ENCODE results near the gene RRAD.
"Not testable (repeated sequence)": the region's sequence is repeated elsewhere in the genome, so short reads cannot be mapped to it uniquely, and the experiment has no call there.

The RRAD gene
- 0.52 to 2.9 (median 2.7) reads per million in 3 donors for total RNA-seq

DNA sequence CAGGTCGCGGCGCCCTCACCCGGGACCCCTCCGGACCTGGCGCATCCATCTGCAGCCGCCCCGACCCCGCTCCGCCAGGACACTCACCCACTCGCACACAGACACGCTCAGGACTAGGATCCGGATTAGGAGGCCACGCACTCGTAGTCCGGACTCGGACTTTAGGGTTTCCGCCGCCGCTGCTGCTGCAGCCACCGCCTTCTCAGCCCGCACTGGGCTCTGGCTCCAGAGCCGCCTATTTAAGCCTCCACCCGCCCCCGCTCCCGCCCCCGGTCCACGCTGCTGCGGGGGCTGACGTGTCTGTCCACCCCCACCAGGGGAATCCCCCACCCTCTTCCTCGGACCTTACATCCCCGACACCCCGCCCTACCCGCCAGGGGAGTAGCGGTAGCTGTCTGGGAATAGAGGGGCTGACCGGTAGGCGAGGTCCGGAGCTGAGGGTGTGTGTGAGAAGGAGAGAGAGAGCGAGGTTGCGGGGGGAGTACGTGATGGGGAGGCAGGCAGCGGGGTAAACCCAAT, at the start of gene RRAD:
TSS of gene RRAD (minus strand) at position 214 of the 519 bp plus-strand sequence. CDS start 356 bp downstream, outside the sequence.
- Histone ChIP-seq H3K36me3 (ENCODE audit: control insufficient read depth, insufficient read depth, low read length) (no peaks in the 10 kb centered on the region), H3K27me3 (replicated peaks; ENCODE audit: control insufficient read depth, insufficient read depth, low read length, poor library complexity, severe bottlenecking) (peaks cover 12% of the 10 kb centered on the region), H3K4me3 (ENCODE audit: insufficient read depth, low read depth, low read length, poor library complexity, severe bottlenecking) (peak within 1 kb of the TSS; percentile 34), H3K27ac (ENCODE audit: insufficient read depth, low read length, poor library complexity, severe bottlenecking) (no peak within 1 kb of the TSS), H3K9me3 (ENCODE audit: control insufficient read depth, low read length) (no peaks in the 10 kb centered on the region), H3K4me1 (ENCODE audit: control insufficient read depth, insufficient read depth, low read length, poor library complexity, severe bottlenecking) (peaks cover 6% of the 10 kb centered on the region)
- DNase-seq, result no peak

DNA sequence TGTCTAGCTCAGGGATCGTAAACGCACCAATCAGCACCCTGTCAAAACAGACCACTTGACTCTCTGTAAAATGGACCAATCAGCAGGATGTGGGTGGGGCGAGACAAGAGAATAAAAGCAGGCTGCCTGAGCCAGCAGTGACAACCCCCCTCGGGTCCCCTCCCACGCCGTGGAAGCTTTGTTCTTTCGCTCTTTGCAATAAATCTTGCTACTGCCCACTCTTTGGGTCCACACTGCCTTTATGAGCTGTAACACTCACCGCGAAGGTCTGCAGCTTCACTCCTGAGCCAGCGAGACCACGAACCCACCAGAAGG, 49.6 kb upstream of the RRAD start:
- not testable (repeated sequence) for H3K4me1 ChIP-seq (ENCODE audit: control insufficient read depth, insufficient read depth, low read length, poor library complexity, severe bottlenecking); H3K27me3 ChIP-seq (replicated peaks; ENCODE audit: control insufficient read depth, insufficient read depth, low read length, poor library complexity, severe bottlenecking); H3K36me3 ChIP-seq (ENCODE audit: control insufficient read depth, insufficient read depth, low read length); H3K9me3 ChIP-seq (ENCODE audit: control insufficient read depth, low read length); H3K27ac ChIP-seq (ENCODE audit: insufficient read depth, low read length, poor library complexity, severe bottlenecking); H3K4me3 ChIP-seq (ENCODE audit: insufficient read depth, low read depth, low read length, poor library complexity, severe bottlenecking)
- peak; percentile 12 to 29 (median 22) for DNase-seq

- H3K36me3 ChIP-seq (ENCODE audit: control insufficient read depth, insufficient read depth, low read length); H3K9me3 ChIP-seq (ENCODE audit: control insufficient read depth, low read length); H3K27ac ChIP-seq (ENCODE audit: insufficient read depth, low read length, poor library complexity, severe bottlenecking); H3K27me3 ChIP-seq (replicated peaks; ENCODE audit: control insufficient read depth, insufficient read depth, low read length, poor library complexity, severe bottlenecking); DNase-seq; H3K4me3 ChIP-seq (ENCODE audit: insufficient read depth, low read depth, low read length, poor library complexity, severe bottlenecking); H3K4me1 ChIP-seq (ENCODE audit: control insufficient read depth, insufficient read depth, low read length, poor library complexity, severe bottlenecking): not testable (repeated sequence)
Observed at GRCh38 chr16:66974156-66974931, 49.0 kb upstream of the RRAD start.

DNA sequence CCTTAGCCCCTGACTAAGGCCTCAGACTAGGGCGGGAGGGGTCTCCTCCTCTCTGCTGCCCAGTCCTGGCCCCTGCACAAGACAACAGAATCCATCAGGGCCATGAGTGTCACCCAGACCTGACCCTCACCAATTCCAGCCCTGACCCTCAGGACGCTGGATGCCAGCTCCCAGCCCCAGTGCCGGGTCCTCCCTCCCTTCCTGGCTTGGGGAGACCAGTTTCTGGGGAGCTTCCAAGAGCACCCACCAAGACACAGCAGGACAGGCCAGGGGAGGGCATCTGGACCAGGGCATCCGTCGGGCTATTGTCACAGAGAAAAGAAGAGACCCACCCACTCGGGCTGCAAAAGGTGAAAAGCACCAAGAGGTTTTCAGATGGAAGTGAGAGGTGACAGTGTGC, 48.4 kb upstream of the RRAD start:
- Histone ChIP-seq H3K4me1 (ENCODE audit: control insufficient read depth, insufficient read depth, low read length, poor library complexity, severe bottlenecking) (no peaks in the 10 kb centered on the region), H3K36me3 (ENCODE audit: control insufficient read depth, insufficient read depth, low read length) (no peaks in the 10 kb centered on the region), H3K27me3 (replicated peaks; ENCODE audit: control insufficient read depth, insufficient read depth, low read length, poor library complexity, severe bottlenecking) (no peaks in the 10 kb centered on the region), H3K4me3 (ENCODE audit: insufficient read depth, low read depth, low read length, poor library complexity, severe bottlenecking) (no peak overlapping the region), H3K27ac (ENCODE audit: insufficient read depth, low read length, poor library complexity, severe bottlenecking) (no peak overlapping the region), H3K9me3 (ENCODE audit: control insufficient read depth, low read length) (no peaks in the 10 kb centered on the region)
- DNase-seq, result no peak

DNA sequence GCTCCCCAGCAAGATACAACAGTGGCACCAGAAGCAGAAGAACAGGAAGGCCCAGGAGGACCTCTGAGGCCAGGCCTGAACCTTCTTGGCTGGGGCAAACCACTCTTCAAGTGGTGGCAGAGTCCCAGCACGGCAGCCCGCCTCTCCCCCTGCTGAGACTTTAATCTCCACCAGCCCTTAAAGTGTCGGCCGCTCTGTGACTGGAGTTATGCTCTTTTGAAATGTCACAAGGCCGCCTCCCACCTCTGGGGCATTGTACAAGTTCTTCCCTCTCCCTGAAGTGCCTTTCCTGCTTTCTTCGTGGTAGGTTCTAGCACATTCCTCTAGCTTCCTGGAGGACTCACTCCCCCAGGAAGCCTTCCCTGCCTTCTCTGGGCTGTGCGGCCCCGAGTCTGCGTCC, 47.6 kb upstream of the RRAD start:
- no peak for DNase-seq
- Histone ChIP-seq H3K27me3 (replicated peaks; ENCODE audit: control insufficient read depth, insufficient read depth, low read length, poor library complexity, severe bottlenecking) (no peaks in the 10 kb centered on the region), H3K36me3 (ENCODE audit: control insufficient read depth, insufficient read depth, low read length) (no peaks in the 10 kb centered on the region), H3K27ac (ENCODE audit: insufficient read depth, low read length, poor library complexity, severe bottlenecking) (no peak overlapping the region), H3K9me3 (ENCODE audit: control insufficient read depth, low read length) (no peaks in the 10 kb centered on the region), H3K4me3 (ENCODE audit: insufficient read depth, low read depth, low read length, poor library complexity, severe bottlenecking) (no peak overlapping the region), H3K4me1 (ENCODE audit: control insufficient read depth, insufficient read depth, low read length, poor library complexity, severe bottlenecking) (no peaks in the 10 kb centered on the region)

- Histone ChIP-seq H3K27me3 (replicated peaks; ENCODE audit: control insufficient read depth, insufficient read depth, low read length, poor library complexity, severe bottlenecking) (no peaks in the 10 kb centered on the region), H3K4me3 (ENCODE audit: insufficient read depth, low read depth, low read length, poor library complexity, severe bottlenecking) (no peak overlapping the region), H3K4me1 (ENCODE audit: control insufficient read depth, insufficient read depth, low read length, poor library complexity, severe bottlenecking) (no peaks in the 10 kb centered on the region), H3K27ac (ENCODE audit: insufficient read depth, low read length, poor library complexity, severe bottlenecking) (no peak overlapping the region), H3K9me3 (ENCODE audit: control insufficient read depth, low read length) (no peaks in the 10 kb centered on the region), H3K36me3 (ENCODE audit: control insufficient read depth, insufficient read depth, low read length) (no peaks in the 10 kb centered on the region)
- DNase-seq, result no peak
Observed at GRCh38 chr16:66970775-66971720, 45.7 kb upstream of the RRAD start.

DNA sequence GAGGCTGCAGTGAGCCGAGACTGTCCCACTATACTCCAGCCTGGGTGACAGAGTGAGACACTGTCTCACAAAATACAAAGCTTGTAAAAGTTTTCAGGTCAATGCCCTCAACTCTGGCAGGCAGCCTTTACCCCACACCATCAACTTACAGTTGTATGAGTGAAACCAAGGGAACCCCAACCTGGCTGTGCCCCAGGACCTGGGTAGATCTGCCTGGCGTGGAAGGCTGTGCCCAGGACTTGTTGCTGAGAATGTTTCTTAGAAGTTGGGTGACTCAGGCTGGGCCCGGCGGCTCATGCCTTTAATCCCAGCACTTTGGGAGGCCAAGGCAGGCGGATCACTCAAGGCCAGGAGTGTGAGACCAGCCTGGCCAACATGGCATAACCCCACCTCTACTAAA, 43.5 kb upstream of the RRAD start:
- H3K4me1 ChIP-seq (ENCODE audit: control insufficient read depth, insufficient read depth, low read length, poor library complexity, severe bottlenecking), result no peaks in the 10 kb centered on the region
- H3K36me3 ChIP-seq (ENCODE audit: control insufficient read depth, insufficient read depth, low read length), result no peaks in the 10 kb centered on the region
- no peaks in the 10 kb centered on the region for H3K9me3 ChIP-seq (ENCODE audit: control insufficient read depth, low read length)
- H3K27ac ChIP-seq (ENCODE audit: insufficient read depth, low read length, poor library complexity, severe bottlenecking), result no peak overlapping the region
- no peak for DNase-seq
- H3K4me3 ChIP-seq (ENCODE audit: insufficient read depth, low read depth, low read length, poor library complexity, severe bottlenecking), result no peak overlapping the region
- no peaks in the 10 kb centered on the region for H3K27me3 ChIP-seq (replicated peaks; ENCODE audit: control insufficient read depth, insufficient read depth, low read length, poor library complexity, severe bottlenecking)

- Histone ChIP-seq H3K36me3 (ENCODE audit: control insufficient read depth, insufficient read depth, low read length) (no peaks in the 10 kb centered on the region), H3K9me3 (ENCODE audit: control insufficient read depth, low read length) (no peaks in the 10 kb centered on the region), H3K4me3 (ENCODE audit: insufficient read depth, low read depth, low read length, poor library complexity, severe bottlenecking) (no peak overlapping the region), H3K4me1 (ENCODE audit: control insufficient read depth, insufficient read depth, low read length, poor library complexity, severe bottlenecking) (no peaks in the 10 kb centered on the region), H3K27ac (ENCODE audit: insufficient read depth, low read length, poor library complexity, severe bottlenecking) (no peak overlapping the region), H3K27me3 (replicated peaks; ENCODE audit: control insufficient read depth, insufficient read depth, low read length, poor library complexity, severe bottlenecking) (no peaks in the 10 kb centered on the region)
- no peak for DNase-seq
Observed at GRCh38 chr16:66964049-66964448, 38.7 kb upstream of the RRAD start.

GRCh38 chr16:66961914-66962313, 36.6 kb upstream of the RRAD start:
- no peaks in the 10 kb centered on the region for H3K9me3 ChIP-seq (ENCODE audit: control insufficient read depth, low read length)
- H3K4me3 ChIP-seq (ENCODE audit: insufficient read depth, low read depth, low read length, poor library complexity, severe bottlenecking), result no peak overlapping the region
- no peaks in the 10 kb centered on the region for H3K27me3 ChIP-seq (replicated peaks; ENCODE audit: control insufficient read depth, insufficient read depth, low read length, poor library complexity, severe bottlenecking)
- H3K4me1 ChIP-seq (ENCODE audit: control insufficient read depth, insufficient read depth, low read length, poor library complexity, severe bottlenecking), result no peaks in the 10 kb centered on the region
- H3K27ac ChIP-seq (ENCODE audit: insufficient read depth, low read length, poor library complexity, severe bottlenecking), result no peak overlapping the region
- DNase-seq, result no peak
- no peaks in the 10 kb centered on the region for H3K36me3 ChIP-seq (ENCODE audit: control insufficient read depth, insufficient read depth, low read length)

All from effector memory CD4-positive, alpha-beta T cell (primary cell).